IgD-negative memory B cell (primary cell): Measurements from ENCODE around the gene FKBP4. TPM values are rescaled to one million over a fixed set of nuclear protein-coding genes. Genes with fewer than 3 reads are reported as not detected.

Experiments used
- H3K27ac Mint-ChIP-seq, 3 donors: one replicate each; pipeline ENCODE4 v1.8.0; 2020 to 2022; ENCODE audit warnings: mild to moderate bottlenecking in 3 of 3, mixed read lengths in 3 of 3, moderate library complexity in 1 of 3
- H3K27me3 Mint-ChIP-seq: one replicate; pipeline ENCODE4 v1.8.0; 2021; ENCODE audit warnings: mixed read lengths
- H3K36me3 Mint-ChIP-seq: one replicate; pipeline ENCODE4 v1.8.0; 2020; ENCODE audit warnings: mild to moderate bottlenecking, mixed read lengths
- H3K4me1 Mint-ChIP-seq, 3 donors: one replicate each; pipeline ENCODE4 v1.8.0; 2020 to 2022; ENCODE audit warnings: mixed read lengths in 3 of 3, mild to moderate bottlenecking in 1 of 3
- H3K4me3 Mint-ChIP-seq, 4 donors: one replicate each; pipeline ENCODE4 v1.8.0; 2020 to 2022; ENCODE audit warnings: mild to moderate bottlenecking in 4 of 4, mixed read lengths in 4 of 4, moderate library complexity in 3 of 4
- H3K9me3 Mint-ChIP-seq, 3 donors: one replicate each; pipeline ENCODE4 v1.8.0; 2020 to 2021; ENCODE audit warnings: mixed read lengths in 3 of 3, mild to moderate bottlenecking in 1 of 3
- polyA plus RNA-seq: library from polyadenylated mRNA; unstranded; fragments of 300-500 nt; fragmentation: Illumina TruSeq; gene quantifications from one replicate; pipeline ENCODE4 v1.2.3, GENCODE V29; 2021

The FKBP4 gene, protein sequence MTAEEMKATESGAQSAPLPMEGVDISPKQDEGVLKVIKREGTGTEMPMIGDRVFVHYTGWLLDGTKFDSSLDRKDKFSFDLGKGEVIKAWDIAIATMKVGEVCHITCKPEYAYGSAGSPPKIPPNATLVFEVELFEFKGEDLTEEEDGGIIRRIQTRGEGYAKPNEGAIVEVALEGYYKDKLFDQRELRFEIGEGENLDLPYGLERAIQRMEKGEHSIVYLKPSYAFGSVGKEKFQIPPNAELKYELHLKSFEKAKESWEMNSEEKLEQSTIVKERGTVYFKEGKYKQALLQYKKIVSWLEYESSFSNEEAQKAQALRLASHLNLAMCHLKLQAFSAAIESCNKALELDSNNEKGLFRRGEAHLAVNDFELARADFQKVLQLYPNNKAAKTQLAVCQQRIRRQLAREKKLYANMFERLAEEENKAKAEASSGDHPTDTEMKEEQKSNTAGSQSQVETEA
- polyA plus RNA-seq: 31.9 TPM

- peak within 1 kb of the TSS; percentile 43 to 97 (median 95) for H3K27ac Mint-ChIP-seq
- H3K4me1 Mint-ChIP-seq: peaks cover 11 to 14% (median 13%) of the 10 kb centered on the region in 3 donors
- no peaks in the 10 kb centered on the region for H3K9me3 Mint-ChIP-seq
- peak within 1 kb of the TSS; percentile 89 to 97 (median 96) for H3K4me3 Mint-ChIP-seq
- no peaks in the 10 kb centered on the region for H3K36me3 Mint-ChIP-seq
- H3K27me3 Mint-ChIP-seq: no peaks in the 10 kb centered on the region
Observed at GRCh38 chr12:2794736-2795289, at the start of gene FKBP4. FKBP4 (plus strand) TSS chr12:2794970; CDS start chr12:2795140, 170 bp downstream.

- Mint-ChIP-seq H3K27me3 (peaks cover 7% of the 10 kb centered on the region), H3K4me1 (peaks cover 0 to 1% (median 0%) of the 10 kb centered on the region in 3 donors), H3K4me3 (no peak overlapping the region), H3K9me3 (peaks cover 0 to 2% (median 0%) of the 10 kb centered on the region in 3 donors), H3K27ac (no peak overlapping the region), H3K36me3 (no peaks in the 10 kb centered on the region)
Observed at GRCh38 chr12:2745655-2746054, 49.1 kb upstream of the FKBP4 start.

DNA sequence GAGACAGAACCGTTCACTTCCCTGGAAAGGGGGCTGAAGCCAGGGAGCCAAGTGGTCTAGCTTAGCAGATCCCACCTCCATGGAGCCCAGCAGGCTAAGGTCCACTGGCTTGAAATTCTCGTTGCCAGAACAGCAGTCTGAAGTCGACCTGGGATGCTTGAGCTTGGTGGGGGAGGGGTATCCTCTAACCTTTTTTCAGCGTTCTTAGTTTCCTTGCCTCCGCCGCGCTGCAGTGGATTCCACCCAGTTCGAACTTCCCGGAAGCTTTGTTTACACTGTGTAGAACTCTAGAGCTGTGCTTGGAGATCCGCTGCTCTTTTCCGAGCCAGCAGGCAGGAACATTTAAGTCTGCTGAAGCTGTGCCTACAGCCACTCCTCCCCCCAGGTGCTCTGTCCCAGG is 45.2 kb upstream of the FKBP4 start:
- Mint-ChIP-seq H3K36me3 (peaks cover 4% of the 10 kb centered on the region), H3K4me3 (peak overlapping the region in 1 of 4 donors; percentile 17), H3K9me3 (peaks cover 0 to 8% (median 2%) of the 10 kb centered on the region in 3 donors), H3K4me1 (peaks cover 0 to under 1% (median 0%) of the 10 kb centered on the region in 3 donors), H3K27me3 (peaks cover 32% of the 10 kb centered on the region), H3K27ac (no peak overlapping the region)

DNA sequence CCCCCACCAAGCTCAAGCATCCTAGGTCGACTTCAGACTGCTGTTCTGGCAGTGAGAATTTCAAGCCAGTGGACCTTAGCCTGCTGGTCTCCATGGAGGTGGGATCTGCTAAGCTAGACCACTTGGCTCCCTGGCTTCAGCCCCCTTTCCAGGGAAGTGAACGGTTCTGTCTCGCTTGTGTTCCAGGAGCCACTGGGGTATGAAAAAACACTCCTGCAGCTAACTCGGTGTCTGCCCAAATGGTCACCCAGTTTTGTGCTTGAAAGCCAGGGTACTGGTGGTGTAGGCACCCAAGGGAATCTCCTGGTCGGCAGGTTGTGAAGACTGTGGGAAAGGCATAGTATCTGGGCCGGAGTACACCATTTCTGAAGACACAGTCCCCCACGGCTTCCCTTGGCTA is 44.6 kb upstream of the FKBP4 start:
- peaks cover 0 to 8% (median 2%) of the 10 kb centered on the region in 3 donors for H3K9me3 Mint-ChIP-seq
- no peak overlapping the region for H3K27ac Mint-ChIP-seq
- peaks cover 37% of the 10 kb centered on the region for H3K27me3 Mint-ChIP-seq
- no peak overlapping the region for H3K4me3 Mint-ChIP-seq
- H3K36me3 Mint-ChIP-seq: peaks cover 4% of the 10 kb centered on the region
- H3K4me1 Mint-ChIP-seq: no peaks in the 10 kb centered on the region

DNA sequence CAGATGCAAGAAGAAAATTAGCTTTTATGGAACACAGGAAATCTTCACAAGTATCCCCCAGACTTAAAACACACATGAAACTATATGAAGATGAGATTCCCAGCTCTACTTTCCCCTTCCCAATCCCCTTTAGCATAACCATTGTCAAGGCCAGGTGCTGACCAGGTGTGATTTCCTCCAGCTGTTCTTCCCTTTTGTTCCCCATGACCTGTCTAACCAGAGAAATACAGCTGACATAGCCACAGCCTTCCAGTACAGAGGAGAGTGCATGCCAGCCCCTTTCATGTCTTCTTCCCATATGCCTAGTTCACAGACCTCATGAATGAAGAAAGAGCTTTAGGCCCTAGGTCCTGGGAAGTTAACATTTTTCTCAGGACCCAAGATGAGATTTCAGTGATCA is 43.5 kb upstream of the FKBP4 start:
- no peaks in the 10 kb centered on the region for H3K4me1 Mint-ChIP-seq
- H3K27me3 Mint-ChIP-seq: peaks cover 47% of the 10 kb centered on the region
- peaks cover 0 to 8% (median 0%) of the 10 kb centered on the region in 3 donors for H3K9me3 Mint-ChIP-seq
- no peak overlapping the region for H3K4me3 Mint-ChIP-seq
- no peak overlapping the region for H3K27ac Mint-ChIP-seq
- H3K36me3 Mint-ChIP-seq: peaks cover 4% of the 10 kb centered on the region

DNA sequence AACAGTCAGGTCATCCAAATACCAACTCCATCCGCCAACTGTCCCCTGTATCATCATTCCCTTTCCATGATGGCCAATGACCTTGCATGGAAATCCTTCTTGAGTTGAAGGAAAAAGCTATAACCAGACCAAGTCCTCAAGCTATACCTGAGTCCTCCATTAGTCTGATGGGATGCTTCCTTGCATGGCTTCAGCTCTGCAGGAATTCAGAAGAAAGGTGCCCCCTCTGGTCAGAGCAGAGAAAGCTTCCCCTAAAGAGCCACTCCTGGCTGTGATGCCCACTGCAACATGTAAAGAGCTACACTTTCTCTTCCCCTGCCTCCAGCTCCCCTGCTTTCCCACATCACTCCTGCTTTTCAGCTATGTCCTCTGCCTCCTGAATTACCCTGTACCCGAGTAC is 43.1 kb upstream of the FKBP4 start:
- Mint-ChIP-seq H3K27me3 (peaks cover 51% of the 10 kb centered on the region), H3K4me1 (no peaks in the 10 kb centered on the region), H3K36me3 (peaks cover 4% of the 10 kb centered on the region), H3K27ac (no peak overlapping the region), H3K4me3 (no peak overlapping the region), H3K9me3 (peaks cover 0 to 8% (median 0%) of the 10 kb centered on the region in 3 donors)

GRCh38 chr12:2752676-2753371 is 41.9 kb upstream of the FKBP4 start:
- Mint-ChIP-seq H3K4me1 (no peaks in the 10 kb centered on the region), H3K27me3 (peaks cover 53% of the 10 kb centered on the region), H3K9me3 (peaks cover 0 to 8% (median 0%) of the 10 kb centered on the region in 3 donors), H3K36me3 (peaks cover 4% of the 10 kb centered on the region), H3K4me3 (no peak overlapping the region), H3K27ac (no peak overlapping the region)

- Mint-ChIP-seq H3K4me1 (no peaks in the 10 kb centered on the region), H3K27me3 (peaks cover 56% of the 10 kb centered on the region), H3K27ac (peak overlapping the region in 1 of 3 donors; percentile 9), H3K4me3 (no peak overlapping the region), H3K9me3 (peaks cover 0 to 8% (median under 1%) of the 10 kb centered on the region in 3 donors), H3K36me3 (peaks cover 4% of the 10 kb centered on the region)
Observed at GRCh38 chr12:2753536-2753935, 41.2 kb upstream of the FKBP4 start.

DNA sequence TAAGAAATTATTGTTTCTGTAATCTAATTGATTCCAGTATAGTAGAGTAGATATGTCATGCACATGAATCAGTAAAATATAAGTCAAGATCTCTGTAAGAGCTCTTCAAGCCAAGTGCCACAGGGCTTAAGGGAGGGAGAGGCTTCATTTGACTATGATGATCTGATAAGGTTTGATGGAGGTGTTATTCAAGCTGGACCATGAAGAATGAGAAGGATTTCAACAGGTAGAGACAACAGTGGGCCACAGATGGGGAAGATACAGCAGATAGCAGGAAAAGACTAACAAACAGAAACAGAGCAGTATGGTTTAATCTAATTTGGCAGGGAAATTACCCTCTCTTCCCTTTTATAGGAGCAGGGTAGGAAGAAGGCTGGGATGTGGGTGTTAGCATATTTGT is 40.6 kb upstream of the FKBP4 start:
- peaks cover 0 to 8% (median 3%) of the 10 kb centered on the region in 3 donors for H3K9me3 Mint-ChIP-seq
- peaks cover 57% of the 10 kb centered on the region for H3K27me3 Mint-ChIP-seq
- H3K27ac Mint-ChIP-seq: no peak overlapping the region
- H3K36me3 Mint-ChIP-seq: peaks cover 4% of the 10 kb centered on the region
- no peak overlapping the region for H3K4me3 Mint-ChIP-seq
- H3K4me1 Mint-ChIP-seq: no peaks in the 10 kb centered on the region

DNA sequence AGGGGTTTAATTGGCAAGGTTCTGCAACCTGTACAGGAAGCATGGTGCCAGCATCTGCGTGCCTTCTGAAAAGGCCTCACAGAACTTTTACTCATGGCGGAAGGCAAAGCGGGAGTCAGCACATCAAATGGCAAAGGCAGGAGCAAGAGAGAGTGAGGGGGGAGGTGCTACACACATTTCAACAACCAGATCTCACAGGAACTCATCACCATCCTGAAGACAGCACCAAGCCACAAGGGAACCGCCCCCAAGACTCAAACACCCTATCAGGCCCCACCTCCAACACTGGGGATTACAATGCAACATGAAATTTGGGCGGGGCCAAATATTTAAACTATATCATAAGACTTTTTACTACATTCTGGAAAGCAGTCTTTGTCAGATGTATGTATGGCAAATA is 38.0 kb upstream of the FKBP4 start:
- no peak overlapping the region for H3K27ac Mint-ChIP-seq
- H3K4me1 Mint-ChIP-seq: no peaks in the 10 kb centered on the region
- H3K36me3 Mint-ChIP-seq: peaks cover 8% of the 10 kb centered on the region
- H3K9me3 Mint-ChIP-seq: peaks cover 0 to 5% (median 3%) of the 10 kb centered on the region in 3 donors
- H3K27me3 Mint-ChIP-seq: peaks cover 46% of the 10 kb centered on the region
- H3K4me3 Mint-ChIP-seq: no peak overlapping the region

GRCh38 chr12:2759733-2760132 is 35.0 kb upstream of the FKBP4 start:
- peaks cover 0 to 3% (median 0%) of the 10 kb centered on the region in 3 donors for H3K9me3 Mint-ChIP-seq
- peaks cover 6% of the 10 kb centered on the region for H3K36me3 Mint-ChIP-seq
- H3K27me3 Mint-ChIP-seq: peaks cover 28% of the 10 kb centered on the region
- H3K4me3 Mint-ChIP-seq: no peak overlapping the region
- H3K4me1 Mint-ChIP-seq: no peaks in the 10 kb centered on the region
- no peak overlapping the region for H3K27ac Mint-ChIP-seq

DNA sequence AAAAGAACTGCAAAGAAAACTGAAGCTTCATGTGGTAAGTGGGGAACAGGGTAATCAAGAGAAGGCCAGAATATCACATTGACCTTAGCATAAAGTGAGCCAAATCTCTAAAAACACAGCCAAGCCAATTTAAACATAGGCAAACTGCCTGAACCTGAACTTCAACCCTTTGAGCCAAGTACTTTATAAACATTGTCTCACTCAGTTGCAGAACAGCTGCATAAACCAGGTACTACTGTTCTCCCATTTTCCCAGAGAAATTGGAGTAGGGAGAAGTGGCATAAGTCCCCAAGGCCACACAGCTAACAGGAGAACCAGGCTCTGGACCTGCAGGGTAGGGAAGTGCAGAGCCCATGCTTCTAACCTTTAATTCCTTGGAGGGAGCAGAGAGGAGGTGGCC is 30.4 kb upstream of the FKBP4 start:
- no peaks in the 10 kb centered on the region for H3K9me3 Mint-ChIP-seq
- no peak overlapping the region for H3K4me3 Mint-ChIP-seq
- H3K27me3 Mint-ChIP-seq: no peaks in the 10 kb centered on the region
- no peaks in the 10 kb centered on the region for H3K4me1 Mint-ChIP-seq
- H3K36me3 Mint-ChIP-seq: peaks cover 9% of the 10 kb centered on the region
- no peak overlapping the region for H3K27ac Mint-ChIP-seq

DNA sequence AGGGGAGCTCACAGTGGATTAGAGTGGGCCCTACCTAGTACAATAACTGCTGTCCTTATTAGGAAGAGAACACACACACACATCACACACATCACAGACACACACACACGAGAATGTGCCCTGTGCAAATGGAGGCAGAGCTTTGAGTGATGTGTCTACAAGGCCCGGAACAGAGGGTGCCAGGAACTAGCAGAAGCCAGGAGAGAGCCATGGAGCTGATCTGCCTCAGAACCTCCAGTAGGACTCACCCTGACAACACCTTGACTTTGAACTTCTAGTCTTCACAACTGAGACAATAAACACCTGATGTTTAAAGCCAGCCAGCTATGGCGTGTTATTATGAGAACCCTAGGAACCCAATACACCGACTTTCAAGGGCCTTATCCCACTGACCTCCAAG is 29.7 kb upstream of the FKBP4 start:
- H3K36me3 Mint-ChIP-seq: peaks cover 7% of the 10 kb centered on the region
- H3K27ac Mint-ChIP-seq: no peak overlapping the region
- no peak overlapping the region for H3K4me3 Mint-ChIP-seq
- no peaks in the 10 kb centered on the region for H3K27me3 Mint-ChIP-seq
- no peaks in the 10 kb centered on the region for H3K9me3 Mint-ChIP-seq
- H3K4me1 Mint-ChIP-seq: no peaks in the 10 kb centered on the region

- Mint-ChIP-seq H3K4me3 (no peak overlapping the region), H3K9me3 (peaks cover 0 to 1% (median 0%) of the 10 kb centered on the region in 3 donors), H3K27ac (no peak overlapping the region), H3K36me3 (peaks cover 8% of the 10 kb centered on the region), H3K27me3 (no peaks in the 10 kb centered on the region), H3K4me1 (no peaks in the 10 kb centered on the region)
Observed at GRCh38 chr12:2765608-2766007, 29.2 kb upstream of the FKBP4 start.
